K562 (cell line): ENCODE data around the gene TJP3. TPM values are rescaled to one million over a fixed set of nuclear protein-coding genes. Genes with fewer than 3 reads are reported as not detected.

Source experiments
- CBFA2T3 ChIP-seq: fragments of 450-650 bp; IDR thresholded peaks from 2 replicates; pipeline ENCODE4 v1.6.1; 2017
- FUS ChIP-seq: fragments of 200-400 bp; formaldehyde crosslinking; optimal IDR thresholded peaks from 2 replicates; pipeline ENCODE3; 2017; ENCODE audit warnings: low read depth, low read length
- MLLT1 ChIP-seq, 2 experiments: fragments of 450-650 bp; IDR thresholded peaks; 2 replicates each; pipeline ENCODE4 v1.6.1; 2016
- NR1H2 ChIP-seq: sonication (generic); formaldehyde crosslinking; IDR thresholded peaks from 2 replicates; pipeline ENCODE4 v1.4.0; 2020; ENCODE audit warnings: mild to moderate bottlenecking, missing genetic modification reagents
- NR3C1 ChIP-seq: sonication (generic); formaldehyde crosslinking; IDR thresholded peaks from 2 replicates; pipeline ENCODE4 v1.8.1; 2022; ENCODE audit warnings: missing genetic modification reagents
- OTX1 ChIP-seq: fragments of 450-650 bp; formaldehyde crosslinking; IDR thresholded peaks from 2 replicates; pipeline ENCODE4 v1.4.0; 2022; ENCODE audit warnings: mild to moderate bottlenecking
- POLR2G ChIP-seq: fragments of 200-400 bp; formaldehyde crosslinking; IDR thresholded peaks from 2 replicates; pipeline ENCODE4 v1.6.1; 2017; ENCODE audit warnings: low read depth, mild to moderate bottlenecking, antibody characterized with exemption, low read length, moderate library complexity
- RBM15 ChIP-seq: fragments of 200-400 bp; formaldehyde crosslinking; IDR thresholded peaks from 2 replicates; pipeline ENCODE4 v1.6.1; 2018; ENCODE audit warnings: mild to moderate bottlenecking, low read length, moderate library complexity; ENCODE audit not compliant: insufficient read depth
- SMARCE1 ChIP-seq: fragments of 450-650 bp; IDR thresholded peaks from 2 replicates; pipeline ENCODE4 v1.7.1; 2016; ENCODE audit warnings: mild to moderate bottlenecking
- ZNF263 ChIP-seq: sonication (generic); formaldehyde crosslinking; IDR thresholded peaks from 2 replicates; pipeline ENCODE4 v1.8.0; 2022; ENCODE audit warnings: mild to moderate bottlenecking, missing genetic modification reagents, borderline replicate concordance
- polyA plus RNA-seq, 8 experiments: library from polyadenylated mRNA; depleted of rRNA in 4 of 8; stranded (reverse) in 5 of 8; unstranded in 3 of 8; fragments of >200 nt; fragmentation: Nextera tagmentation in 2 of 8; fragmentation: Illumina TruSeq in 1 of 8; extraction: Ambion mirVana in 2 of 8; extraction: Trizol in 1 of 8; gene quantifications; 2 replicates each; pipeline versions ENCODE4 v1.2.1 to v1.2.3, GENCODE V29; 2011 to 2014; ENCODE audit warnings: inconsistent platforms in 1 of 8, missing spikeins in 1 of 8
- total RNA-seq, 7 experiments: library from RNA; depleted of rRNA in 6 of 7; stranded (reverse); fragments of >200 nt in 6 of 7; fragmentation: Illumina TruSeq in 2 of 7; extraction: Trizol in 2 of 7; gene quantifications; 2 replicates each; pipeline versions ENCODE4 v1.2.1 to v1.2.3, GENCODE V29; 2011 to 2021; ENCODE audit warnings: low replicate concordance in 1 of 7
- TF ChIP-seq, protein P1 (sequence below), 2 experiments: fragments of 450-650 bp in 1 of 2; sonication (generic) in 1 of 2; formaldehyde crosslinking in 1 of 2; IDR thresholded peaks; 2 replicates each; pipeline versions ENCODE4 v1.7.1 to v1.9.0; 2016 to 2022; ENCODE audit warnings: inconsistent platforms in 1 of 2, mild to moderate bottlenecking in 1 of 2, missing genetic modification reagents in 1 of 2
- TF ChIP-seq, protein P2 (sequence below): fragments of 450-650 bp; IDR thresholded peaks from 2 replicates; pipeline ENCODE4 v1.6.1; 2016
- TF ChIP-seq, protein P3 (sequence below): fragments of 450-650 bp; formaldehyde crosslinking; IDR thresholded peaks from 2 replicates; pipeline ENCODE4 v1.4.0; 2022; ENCODE audit warnings: missing genetic modification characterization

TJP3 gene
- total and polyA plus RNA-seq, 9 of the 15 experiments (the other 6 are each of a cell fraction or from before 2014, with no cell fraction given) = 0.11 to 2.4 (median 0.57) TPM; not detected in 1

DNA sequence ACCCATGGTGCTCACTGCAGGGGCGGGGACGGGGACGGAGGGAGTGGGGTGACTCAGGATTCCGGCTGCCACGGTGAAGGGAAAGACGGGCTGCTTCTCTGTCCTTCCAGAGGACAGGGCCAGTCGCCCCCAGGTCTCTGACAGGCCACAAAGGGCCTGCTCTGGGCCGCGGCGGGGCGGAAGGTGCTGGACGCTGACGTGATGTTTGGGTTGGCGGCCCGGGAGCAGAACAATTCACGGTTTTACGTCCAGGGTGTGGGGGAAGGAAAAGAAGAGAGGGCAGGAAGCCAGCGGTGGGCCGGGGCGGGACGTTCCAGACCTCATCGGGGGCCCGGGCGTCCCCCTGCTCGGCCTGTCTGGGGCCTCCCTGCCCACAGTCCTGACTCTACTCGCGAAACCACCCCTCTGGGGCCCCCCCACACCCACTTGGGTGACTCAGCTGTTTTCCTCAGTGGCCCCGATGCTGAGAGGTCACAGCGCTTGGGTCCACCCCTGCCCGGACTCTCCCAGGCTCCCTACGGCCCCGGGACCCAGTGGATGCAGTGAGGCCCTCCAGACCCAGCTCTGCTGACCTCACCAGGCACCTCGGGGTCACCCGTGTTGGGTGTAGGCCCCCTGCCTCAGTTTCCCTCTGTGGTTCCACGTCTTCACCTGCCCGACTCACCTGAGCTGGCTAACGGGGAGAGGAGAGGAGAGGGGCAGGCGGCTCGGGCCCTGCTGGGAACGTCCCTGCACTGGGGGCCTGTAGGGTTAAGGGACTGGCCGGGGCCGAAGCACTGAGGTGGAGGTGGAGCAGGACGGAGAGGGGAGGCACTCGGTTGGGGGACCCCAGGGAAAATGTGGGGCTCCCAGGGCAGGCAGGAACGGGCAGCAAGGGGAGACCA is 37.1 kb upstream of the TJP3 start (continued):
- TF ChIP-seq, protein P1, sequence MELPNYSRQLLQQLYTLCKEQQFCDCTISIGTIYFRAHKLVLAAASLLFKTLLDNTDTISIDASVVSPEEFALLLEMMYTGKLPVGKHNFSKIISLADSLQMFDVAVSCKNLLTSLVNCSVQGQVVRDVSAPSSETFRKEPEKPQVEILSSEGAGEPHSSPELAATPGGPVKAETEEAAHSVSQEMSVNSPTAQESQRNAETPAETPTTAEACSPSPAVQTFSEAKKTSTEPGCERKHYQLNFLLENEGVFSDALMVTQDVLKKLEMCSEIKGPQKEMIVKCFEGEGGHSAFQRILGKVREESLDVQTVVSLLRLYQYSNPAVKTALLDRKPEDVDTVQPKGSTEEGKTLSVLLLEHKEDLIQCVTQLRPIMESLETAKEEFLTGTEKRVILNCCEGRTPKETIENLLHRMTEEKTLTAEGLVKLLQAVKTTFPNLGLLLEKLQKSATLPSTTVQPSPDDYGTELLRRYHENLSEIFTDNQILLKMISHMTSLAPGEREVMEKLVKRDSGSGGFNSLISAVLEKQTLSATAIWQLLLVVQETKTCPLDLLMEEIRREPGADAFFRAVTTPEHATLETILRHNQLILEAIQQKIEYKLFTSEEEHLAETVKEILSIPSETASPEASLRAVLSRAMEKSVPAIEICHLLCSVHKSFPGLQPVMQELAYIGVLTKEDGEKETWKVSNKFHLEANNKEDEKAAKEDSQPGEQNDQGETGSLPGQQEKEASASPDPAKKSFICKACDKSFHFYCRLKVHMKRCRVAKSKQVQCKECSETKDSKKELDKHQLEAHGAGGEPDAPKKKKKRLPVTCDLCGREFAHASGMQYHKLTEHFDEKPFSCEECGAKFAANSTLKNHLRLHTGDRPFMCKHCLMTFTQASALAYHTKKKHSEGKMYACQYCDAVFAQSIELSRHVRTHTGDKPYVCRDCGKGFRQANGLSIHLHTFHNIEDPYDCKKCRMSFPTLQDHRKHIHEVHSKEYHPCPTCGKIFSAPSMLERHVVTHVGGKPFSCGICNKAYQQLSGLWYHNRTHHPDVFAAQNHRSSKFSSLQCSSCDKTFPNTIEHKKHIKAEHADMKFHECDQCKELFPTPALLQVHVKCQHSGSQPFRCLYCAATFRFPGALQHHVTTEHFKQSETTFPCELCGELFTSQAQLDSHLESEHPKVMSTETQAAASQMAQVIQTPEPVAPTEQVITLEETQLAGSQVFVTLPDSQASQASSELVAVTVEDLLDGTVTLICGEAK (IDR thresholded peaks at IDR 0.05) = peak; percentile 62; the same call in 1 of the 2 replicates
- TF ChIP-seq, protein P1 (CRISPR knock-in tag; IDR thresholded peaks at IDR 0.05) = no peak
- TF ChIP-seq MLLT1 (IDR thresholded peaks at IDR 0.05) (peak in 1 of 2 experiments; percentile 19; a peak in 1 of 4 replicates), ZNF263 (CRISPR knock-in tag) (peak; percentile 46; the same call in 1 of the 2 replicates), RBM15 (no peak), FUS (no peak), CBFA2T3 (no peak), SMARCE1 (0 out of 2 replicates have a peak, but pooled peaks have one; percentile 32), NR3C1 (CRISPR knock-in tag) (no peak), OTX1 (0 out of 2 replicates have a peak, but pooled peaks have one; percentile 45), POLR2G (peak; percentile 64), NR1H2 (peak; percentile 16; the same call in 1 of the 2 replicates)
- TF ChIP-seq, protein P2, sequence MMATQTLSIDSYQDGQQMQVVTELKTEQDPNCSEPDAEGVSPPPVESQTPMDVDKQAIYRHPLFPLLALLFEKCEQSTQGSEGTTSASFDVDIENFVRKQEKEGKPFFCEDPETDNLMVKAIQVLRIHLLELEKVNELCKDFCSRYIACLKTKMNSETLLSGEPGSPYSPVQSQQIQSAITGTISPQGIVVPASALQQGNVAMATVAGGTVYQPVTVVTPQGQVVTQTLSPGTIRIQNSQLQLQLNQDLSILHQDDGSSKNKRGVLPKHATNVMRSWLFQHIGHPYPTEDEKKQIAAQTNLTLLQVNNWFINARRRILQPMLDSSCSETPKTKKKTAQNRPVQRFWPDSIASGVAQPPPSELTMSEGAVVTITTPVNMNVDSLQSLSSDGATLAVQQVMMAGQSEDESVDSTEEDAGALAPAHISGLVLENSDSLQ = peak; percentile 28; the same call in 1 of the 2 replicates
- TF ChIP-seq, protein P3, sequence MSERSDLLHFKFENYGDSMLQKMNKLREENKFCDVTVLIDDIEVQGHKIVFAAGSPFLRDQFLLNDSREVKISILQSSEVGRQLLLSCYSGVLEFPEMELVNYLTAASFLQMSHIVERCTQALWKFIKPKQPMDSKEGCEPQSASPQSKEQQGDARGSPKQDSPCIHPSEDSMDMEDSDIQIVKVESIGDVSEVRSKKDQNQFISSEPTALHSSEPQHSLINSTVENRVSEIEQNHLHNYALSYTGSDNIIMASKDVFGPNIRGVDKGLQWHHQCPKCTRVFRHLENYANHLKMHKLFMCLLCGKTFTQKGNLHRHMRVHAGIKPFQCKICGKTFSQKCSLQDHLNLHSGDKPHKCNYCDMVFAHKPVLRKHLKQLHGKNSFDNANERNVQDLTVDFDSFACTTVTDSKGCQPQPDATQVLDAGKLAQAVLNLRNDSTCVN (CRISPR knock-in tag) = peak; percentile 52; the same call in 1 of the 2 replicates
